ENCODE data around the gene ZDHHC21. TPM values are rescaled to one million over a fixed set of nuclear protein-coding genes. Genes with fewer than 3 reads are reported as not detected.

The ZDHHC21 gene, protein sequence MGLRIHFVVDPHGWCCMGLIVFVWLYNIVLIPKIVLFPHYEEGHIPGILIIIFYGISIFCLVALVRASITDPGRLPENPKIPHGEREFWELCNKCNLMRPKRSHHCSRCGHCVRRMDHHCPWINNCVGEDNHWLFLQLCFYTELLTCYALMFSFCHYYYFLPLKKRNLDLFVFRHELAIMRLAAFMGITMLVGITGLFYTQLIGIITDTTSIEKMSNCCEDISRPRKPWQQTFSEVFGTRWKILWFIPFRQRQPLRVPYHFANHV
- 12.6 and 15.2 TPM in 2 replicates for total RNA-seq

DNA sequence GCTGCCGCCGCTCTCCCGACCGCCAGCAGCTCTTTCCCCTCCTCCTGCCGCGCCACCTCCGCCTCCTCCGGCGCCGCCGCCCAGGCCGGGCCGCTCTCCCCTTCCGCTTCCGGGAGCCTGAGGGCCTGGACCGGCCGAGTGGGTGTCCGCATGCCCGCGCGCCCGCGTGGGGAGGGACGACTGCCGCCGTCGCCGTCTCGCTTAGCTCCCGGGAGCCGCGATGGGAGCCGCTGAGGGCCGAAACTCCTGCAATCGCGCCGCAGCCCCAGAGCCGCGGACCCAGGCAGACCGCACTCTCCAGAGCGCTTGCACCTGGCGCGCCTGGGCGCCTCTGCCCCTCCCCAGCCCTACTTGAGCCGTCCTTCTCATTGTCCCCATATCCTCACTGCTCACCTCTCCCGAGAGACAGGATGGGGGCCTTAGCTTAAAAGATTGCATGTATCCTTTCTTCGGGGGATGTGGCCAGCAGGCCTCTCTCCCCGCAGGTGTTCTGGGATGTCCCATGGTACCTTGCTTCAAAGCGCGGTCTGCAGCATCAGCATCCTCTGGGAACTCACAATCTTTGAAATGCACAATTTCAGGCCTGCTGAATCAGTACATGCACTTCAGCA is at the start of gene ZDHHC21:
Gene ZDHHC21 (minus strand): TSS at position 182 of the 611 bp plus-strand sequence. CDS start 19,092 bp downstream, outside the sequence.
- intact Hi-C loops (cut with micrococcal nuclease), result loop anchor here (1.0 to 10.0 kb wide), 7 partner anchors 37 to 818 kb away; no protein-coding TSS in a partner anchor

GRCh38 chr9:14741369-14741768 is 48.1 kb upstream of the ZDHHC21 start:
- intact Hi-C loops (cut with micrococcal nuclease), result no loop called here

DNA sequence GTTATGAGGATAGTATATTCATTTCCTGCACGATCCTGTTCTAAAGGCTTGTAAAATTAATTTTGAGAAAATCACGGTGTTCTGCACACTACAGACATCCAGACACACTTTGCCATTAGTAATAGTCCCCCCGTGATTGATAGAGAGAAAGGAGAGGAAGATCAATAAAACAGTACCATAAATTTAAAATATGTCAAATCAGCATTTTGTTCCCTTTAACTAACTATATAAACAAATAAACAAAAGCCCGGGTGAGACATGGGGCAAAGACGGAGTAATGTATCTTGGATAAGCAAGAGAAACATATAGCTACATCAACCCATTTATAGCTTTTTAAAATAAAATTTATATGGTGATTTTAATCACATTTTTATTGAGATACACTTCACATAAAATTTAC is 39.9 kb upstream of the ZDHHC21 start:
- intact Hi-C loops (cut with micrococcal nuclease), result loop anchor here (5.0 kb wide), 1 partner anchor 1456 kb away; the partner anchor contains the start of gene MPDZ

- intact Hi-C loops (cut with micrococcal nuclease), result loop anchor here (5.0 kb wide), 1 partner anchor 1454 kb away; the partner anchor contains the start of gene MPDZ
These were observed 38.2 kb upstream of the ZDHHC21 start for GRCh38 chr9:14731294-14731981.

DNA sequence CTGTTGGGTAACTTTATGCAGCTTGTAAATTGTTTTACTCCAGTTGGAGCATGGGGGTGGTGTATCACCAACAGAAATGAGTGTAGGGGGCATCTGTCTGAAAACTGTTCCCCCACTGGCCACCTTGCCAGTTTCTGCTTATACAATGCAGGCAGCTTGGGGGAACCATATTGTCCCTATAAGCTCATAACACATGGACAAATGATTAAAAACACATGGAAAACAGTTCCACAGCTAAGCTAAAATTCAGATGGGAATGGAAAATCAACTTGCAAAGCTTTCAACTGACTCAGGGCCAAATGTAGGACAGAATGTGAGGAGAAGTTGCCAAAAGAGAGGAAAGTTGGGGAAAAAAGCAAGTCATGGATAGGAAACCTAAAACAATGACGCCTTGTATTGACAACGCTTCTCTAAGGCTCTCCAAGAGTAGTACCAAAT is 37.2 kb upstream of the ZDHHC21 start:
- intact Hi-C loops (cut with micrococcal nuclease), result loop anchor here (5.0 kb wide), 1 partner anchor 1453 kb away; the partner anchor contains the start of gene MPDZ

DNA sequence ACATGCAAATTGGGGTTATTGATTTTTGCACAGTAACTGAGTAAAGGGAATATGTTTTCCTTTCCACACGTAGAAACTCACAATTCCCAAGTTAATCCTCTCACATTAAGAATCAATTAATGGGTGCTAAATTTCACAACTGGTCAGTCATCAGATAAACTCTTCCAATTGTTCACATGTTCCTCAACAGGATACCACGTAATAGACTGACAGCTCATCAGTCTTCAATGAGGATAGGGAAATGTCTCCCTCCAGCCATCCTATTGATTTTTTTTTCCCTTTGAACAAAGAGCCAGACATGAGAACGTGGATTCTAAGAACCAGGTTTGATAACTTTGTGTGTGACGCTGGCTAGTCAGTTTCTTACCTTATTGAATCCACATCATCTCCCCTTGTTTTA is 30.1 kb upstream of the ZDHHC21 start:
- intact Hi-C loops (cut with micrococcal nuclease), result no loop called here

- intact Hi-C loops (cut with micrococcal nuclease), result no loop called here
These were observed 29.3 kb upstream of the ZDHHC21 start, which contains the start of gene CER1 for GRCh38 chr9:14722391-14723035. Gene CER1 (minus strand): TSS chr9:14722733. CDS start chr9:14722672, 61 bp downstream.

- intact Hi-C loops (cut with micrococcal nuclease), result no loop called here
These were observed 26.1 kb upstream of the ZDHHC21 start for GRCh38 chr9:14719231-14719923.

DNA sequence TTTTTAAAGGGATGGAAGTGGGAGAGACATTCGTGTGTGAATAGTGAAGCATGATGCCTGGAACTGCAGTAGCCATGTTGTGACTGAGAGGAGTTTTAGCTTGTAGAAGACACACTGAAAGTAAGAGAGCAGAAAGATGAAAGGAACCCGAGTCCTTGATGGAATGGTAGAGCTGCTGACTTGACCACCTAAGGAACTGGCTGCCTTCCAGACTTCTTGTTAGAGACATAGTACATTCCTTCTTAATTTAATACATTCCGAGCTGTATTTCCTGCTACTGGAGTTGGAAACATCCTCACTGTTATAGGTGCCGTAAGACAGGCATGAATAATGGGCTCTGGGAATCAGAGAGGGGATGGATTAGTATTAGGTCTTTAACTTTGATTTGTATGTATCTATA is 21.9 kb upstream of the ZDHHC21 start:
- intact Hi-C loops (cut with micrococcal nuclease), result no loop called here

- intact Hi-C loops (cut with micrococcal nuclease), result no loop called here
These were observed 20.0 kb upstream of the ZDHHC21 start for GRCh38 chr9:14713187-14713767.

DNA sequence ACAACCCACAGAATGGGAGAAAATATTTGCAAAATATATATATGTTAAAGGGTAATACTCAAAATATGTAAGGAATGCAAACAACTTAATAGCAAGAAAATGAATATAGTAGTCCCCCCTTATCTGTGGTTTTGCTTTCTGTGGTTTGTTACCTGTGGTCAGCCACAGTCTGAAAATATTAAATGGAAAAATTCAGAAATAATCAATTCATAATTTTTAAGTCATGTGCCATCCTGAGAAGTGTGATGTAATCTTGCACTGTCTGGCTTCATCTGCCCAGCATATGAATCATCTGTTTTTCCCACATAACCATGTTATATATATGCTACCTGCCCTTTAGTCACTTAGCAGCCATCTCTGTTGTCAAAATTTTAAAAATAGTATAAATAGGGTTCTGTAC is 17.6 kb upstream of the ZDHHC21 start:
- intact Hi-C loops (cut with micrococcal nuclease), result no loop called here

DNA sequence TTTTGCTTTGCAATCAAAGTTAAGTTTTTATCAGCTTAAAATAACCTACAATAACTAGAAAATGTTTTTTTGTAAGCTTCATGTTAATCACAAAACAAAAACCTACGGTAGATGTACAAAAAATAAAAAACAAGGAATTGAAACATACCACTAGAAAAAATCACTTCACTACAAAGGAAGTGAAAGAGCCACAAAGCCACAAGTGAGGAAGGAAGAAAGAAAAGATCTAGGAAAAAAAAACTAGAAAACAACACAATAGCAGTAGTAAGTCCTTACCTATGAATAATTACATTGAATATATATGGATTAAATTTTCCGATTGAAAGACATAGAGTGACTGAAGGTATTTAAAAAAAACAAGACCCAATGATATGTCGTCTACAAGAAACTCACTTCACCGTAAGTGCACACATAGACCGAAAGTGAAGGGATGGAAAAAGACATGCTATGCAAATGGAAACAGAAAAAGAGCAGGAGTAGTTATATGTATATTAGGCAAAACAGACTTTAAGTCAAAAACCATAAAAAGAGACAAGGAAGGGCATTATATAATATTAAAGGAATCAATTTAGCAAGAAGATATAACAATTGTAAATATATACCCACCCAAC is 13.4 kb upstream of the ZDHHC21 start:
- intact Hi-C loops (cut with micrococcal nuclease), result no loop called here

- intact Hi-C loops (cut with micrococcal nuclease), result no loop called here
These were observed 11.8 kb upstream of the ZDHHC21 start for GRCh38 chr9:14705079-14705478.

DNA sequence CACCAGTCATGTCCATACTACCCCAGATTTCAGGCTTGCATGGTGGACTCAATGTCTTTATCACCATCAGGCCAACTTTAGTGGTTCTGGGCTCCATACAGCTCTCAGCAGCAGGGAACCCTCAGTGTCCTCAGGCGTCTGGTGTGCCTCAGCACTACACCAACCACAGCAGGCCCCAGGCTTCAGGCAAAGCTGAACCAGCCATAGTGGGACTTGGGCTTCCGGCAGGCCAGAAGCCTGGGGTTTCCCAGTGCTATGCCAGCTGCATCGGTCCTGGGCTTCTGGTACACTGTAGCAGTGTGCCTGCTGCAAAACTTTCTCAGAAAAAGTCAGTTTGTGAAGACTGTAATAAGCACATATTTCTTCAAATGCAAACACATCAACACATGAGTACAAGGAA is 11.0 kb upstream of the ZDHHC21 start:
- intact Hi-C loops (cut with micrococcal nuclease), result no loop called here

GRCh38 chr9:14702200-14702720 is 9.0 kb upstream of the ZDHHC21 start:
- intact Hi-C loops (cut with micrococcal nuclease), result no loop called here

GRCh38 chr9:14692470-14693250 is 572 bp downstream of the ZDHHC21 start:
- intact Hi-C loops (cut with micrococcal nuclease), result loop anchor here (1.0 to 10.0 kb wide), 7 partner anchors 36 to 819 kb away; no protein-coding TSS in a partner anchor

DNA sequence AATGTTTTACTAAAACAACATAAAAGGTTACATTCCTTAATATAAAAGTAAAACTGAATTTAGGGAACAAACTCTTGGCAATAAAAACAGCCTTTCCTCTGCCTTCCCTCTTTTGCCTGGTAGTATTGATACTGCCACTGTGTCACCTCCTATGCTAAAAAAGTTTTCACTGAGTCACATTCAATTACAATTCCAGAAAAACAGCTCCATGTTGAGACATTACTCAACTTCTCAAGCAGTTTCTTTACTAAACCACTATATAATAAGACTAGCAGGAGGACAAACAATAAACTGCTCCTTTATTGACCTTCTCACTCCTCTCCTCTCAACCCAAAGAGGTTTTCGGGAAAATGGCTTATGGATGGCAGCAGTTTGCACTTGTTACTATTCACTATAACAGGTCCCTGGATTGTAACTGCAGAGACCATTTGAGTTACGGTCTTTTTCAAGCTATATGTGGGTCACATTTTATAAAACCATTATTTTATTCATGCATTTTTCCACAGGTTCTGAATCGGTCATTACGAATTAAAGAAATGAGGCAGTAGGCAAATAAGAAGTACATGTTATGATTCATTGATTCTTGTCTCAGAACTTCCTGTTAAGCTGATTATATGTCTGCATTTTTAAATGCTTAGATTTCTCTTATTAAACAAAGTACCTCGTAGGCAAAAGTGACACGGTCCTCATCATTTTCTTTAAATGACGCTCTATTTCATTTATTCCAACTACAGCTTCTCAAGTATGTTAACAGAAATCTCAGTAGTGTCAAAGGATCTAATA is 2.1 kb downstream of the ZDHHC21 start:
- intact Hi-C loops (cut with micrococcal nuclease), result loop anchor here (10.0 kb wide), 2 partner anchors 444 to 624 kb away; no protein-coding TSS in a partner anchor
